Activated naive CD8-positive, alpha-beta T cell treated with anti-CD3 and anti-CD28 coated beads for 36 hours (primary cell): Measurements from ENCODE around the gene TBC1D22A. TPM values are rescaled to one million over a fixed set of nuclear protein-coding genes. Genes with fewer than 3 reads are reported as not detected.

Source experiments
- DNase-seq: peaks from one replicate; pipeline ENCODE4 v3.0.0; 2021
- H3K27ac Mint-ChIP-seq: one replicate; pipeline ENCODE4 v1.8.0; 2022; ENCODE audit warnings: mild to moderate bottlenecking, moderate library complexity, mixed read lengths
- H3K27me3 Mint-ChIP-seq: one replicate; pipeline ENCODE4 v1.8.0; 2022; ENCODE audit warnings: mild to moderate bottlenecking, mixed read lengths
- H3K36me3 Mint-ChIP-seq: one replicate; pipeline ENCODE4 v1.8.0; 2021; ENCODE audit warnings: mild to moderate bottlenecking, mixed read lengths
- H3K4me1 Mint-ChIP-seq: one replicate; pipeline ENCODE4 v1.8.0; 2021; ENCODE audit warnings: mixed read lengths
- H3K4me3 Mint-ChIP-seq: one replicate; pipeline ENCODE4 v1.8.0; 2022; ENCODE audit warnings: mild to moderate bottlenecking, moderate library complexity, mixed read lengths
- H3K9me3 Mint-ChIP-seq: one replicate; pipeline ENCODE4 v1.8.0; 2022; ENCODE audit warnings: mixed read lengths
- total RNA-seq, 2 experiments: library from RNA; stranded (reverse); gene quantifications; one replicate each; pipeline ENCODE4 v1.2.3, GENCODE V29; 2021

The TBC1D22A gene
- total RNA-seq, 2 experiments from 2014 or later, result 42.1 to 42.4 TPM

- Mint-ChIP-seq H3K27ac (peak overlapping the region; percentile 45), H3K36me3 (peaks cover 18% of the 10 kb centered on the region), H3K27me3 (no peaks in the 10 kb centered on the region), H3K4me1 (peaks cover 3% of the 10 kb centered on the region), H3K9me3 (no peaks in the 10 kb centered on the region), H3K4me3 (no peak overlapping the region)
- DNase-seq, result no peak
Measured at GRCh38 chr22:47061226-47061625, 298.8 kb downstream of the TBC1D22A start.

GRCh38 chr22:47062126-47062525 lies 299.7 kb downstream of the TBC1D22A start:
- Mint-ChIP-seq H3K27ac (no peak overlapping the region), H3K4me1 (peaks cover 6% of the 10 kb centered on the region), H3K36me3 (peaks cover 18% of the 10 kb centered on the region), H3K9me3 (no peaks in the 10 kb centered on the region), H3K4me3 (no peak overlapping the region), H3K27me3 (no peaks in the 10 kb centered on the region)
- no peak for DNase-seq

GRCh38 chr22:47063071-47063509 lies 300.6 kb downstream of the TBC1D22A start:
- Mint-ChIP-seq H3K27me3 (no peaks in the 10 kb centered on the region), H3K36me3 (peaks cover 18% of the 10 kb centered on the region), H3K9me3 (no peaks in the 10 kb centered on the region), H3K27ac (no peak overlapping the region), H3K4me3 (no peak overlapping the region), H3K4me1 (peaks cover 9% of the 10 kb centered on the region)
- no peak for DNase-seq

- Mint-ChIP-seq H3K27ac (no peak overlapping the region), H3K27me3 (no peaks in the 10 kb centered on the region), H3K4me3 (no peak overlapping the region), H3K4me1 (peaks cover 14% of the 10 kb centered on the region), H3K9me3 (no peaks in the 10 kb centered on the region), H3K36me3 (peaks cover 19% of the 10 kb centered on the region)
- DNase-seq, result no peak
Measured at GRCh38 chr22:47063606-47064005, 301.2 kb downstream of the TBC1D22A start.

- peaks cover 21% of the 10 kb centered on the region for H3K36me3 Mint-ChIP-seq
- peaks cover 15% of the 10 kb centered on the region for H3K4me1 Mint-ChIP-seq
- H3K4me3 Mint-ChIP-seq, result no peak overlapping the region
- no peak for DNase-seq
- H3K9me3 Mint-ChIP-seq, result no peaks in the 10 kb centered on the region
- H3K27ac Mint-ChIP-seq, result no peak overlapping the region
- no peaks in the 10 kb centered on the region for H3K27me3 Mint-ChIP-seq
Measured at GRCh38 chr22:47064016-47064415, 301.6 kb downstream of the TBC1D22A start.

DNA sequence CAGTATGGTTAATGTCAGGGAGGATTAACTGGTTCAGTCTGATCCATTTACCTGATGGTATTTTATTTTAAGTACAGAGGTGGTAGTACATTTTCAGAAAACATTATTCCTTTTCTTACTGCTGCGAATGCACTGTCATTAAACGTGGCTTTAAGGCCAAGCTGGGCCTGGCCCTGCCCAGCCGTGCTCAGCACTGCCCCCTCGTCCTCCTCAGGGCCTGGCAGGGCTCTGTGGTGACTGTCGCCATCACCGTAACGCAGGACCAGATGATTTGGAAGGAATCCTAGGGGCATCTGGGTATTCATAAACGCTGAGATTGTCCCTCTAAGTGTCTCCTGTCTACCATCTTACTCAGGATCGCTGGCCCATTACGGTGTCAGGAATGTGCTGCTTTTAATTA lies 302.0 kb downstream of the TBC1D22A start:
- H3K4me1 Mint-ChIP-seq, result peaks cover 15% of the 10 kb centered on the region
- no peak overlapping the region for H3K4me3 Mint-ChIP-seq
- peaks cover 21% of the 10 kb centered on the region for H3K36me3 Mint-ChIP-seq
- H3K27ac Mint-ChIP-seq, result no peak overlapping the region
- H3K9me3 Mint-ChIP-seq, result no peaks in the 10 kb centered on the region
- H3K27me3 Mint-ChIP-seq, result no peaks in the 10 kb centered on the region
- DNase-seq, result no peak

GRCh38 chr22:47065756-47066615 lies 303.5 kb downstream of the TBC1D22A start:
- peaks cover 12% of the 10 kb centered on the region for H3K4me1 Mint-ChIP-seq
- peak overlapping the region; percentile 14 for H3K27ac Mint-ChIP-seq
- DNase-seq, result no peak
- H3K36me3 Mint-ChIP-seq, result peaks cover 18% of the 10 kb centered on the region
- no peaks in the 10 kb centered on the region for H3K27me3 Mint-ChIP-seq
- H3K4me3 Mint-ChIP-seq, result no peak overlapping the region
- H3K9me3 Mint-ChIP-seq, result no peaks in the 10 kb centered on the region

GRCh38 chr22:47066616-47066905 lies 304.1 kb downstream of the TBC1D22A start:
- Mint-ChIP-seq H3K27ac (no peak overlapping the region), H3K4me3 (no peak overlapping the region), H3K4me1 (peaks cover 15% of the 10 kb centered on the region), H3K27me3 (no peaks in the 10 kb centered on the region), H3K36me3 (peaks cover 13% of the 10 kb centered on the region), H3K9me3 (no peaks in the 10 kb centered on the region)
- DNase-seq, result no peak

DNA sequence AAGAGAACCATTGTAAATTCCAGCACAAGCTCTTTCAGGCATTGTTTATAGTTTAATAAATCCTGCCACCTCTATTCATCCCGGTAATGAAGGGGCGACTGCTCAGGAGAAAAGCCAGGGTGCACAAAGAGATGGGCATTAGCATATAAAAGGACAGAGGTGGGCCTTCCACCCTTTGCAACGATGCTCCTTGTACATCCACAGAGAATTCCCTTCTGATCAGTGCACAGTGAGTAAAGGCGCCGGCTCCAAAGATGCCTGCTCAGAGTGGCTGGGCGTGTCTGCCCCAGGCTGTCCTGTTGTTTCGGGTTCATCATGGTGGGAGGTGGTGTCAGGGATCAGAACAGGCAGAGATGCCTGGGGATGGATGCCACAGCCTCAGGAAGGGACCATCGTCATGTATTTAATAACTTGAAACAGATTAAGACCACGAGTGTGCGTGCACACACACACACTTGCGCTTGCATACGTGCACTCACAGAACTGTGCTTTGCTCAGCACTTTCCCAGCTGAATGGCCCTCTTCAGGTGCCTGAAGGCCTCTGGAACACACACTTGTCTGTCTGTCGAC lies 305.0 kb downstream of the TBC1D22A start:
- H3K27me3 Mint-ChIP-seq, result no peaks in the 10 kb centered on the region
- H3K36me3 Mint-ChIP-seq, result peaks cover 10% of the 10 kb centered on the region
- H3K4me1 Mint-ChIP-seq, result peaks cover 15% of the 10 kb centered on the region
- DNase-seq, result no peak
- H3K27ac Mint-ChIP-seq, result no peak overlapping the region
- no peaks in the 10 kb centered on the region for H3K9me3 Mint-ChIP-seq
- no peak overlapping the region for H3K4me3 Mint-ChIP-seq

- no peak for DNase-seq
- H3K9me3 Mint-ChIP-seq, result no peaks in the 10 kb centered on the region
- peaks cover 15% of the 10 kb centered on the region for H3K4me1 Mint-ChIP-seq
- peaks cover 12% of the 10 kb centered on the region for H3K36me3 Mint-ChIP-seq
- H3K4me3 Mint-ChIP-seq, result no peak overlapping the region
- H3K27me3 Mint-ChIP-seq, result no peaks in the 10 kb centered on the region
- H3K27ac Mint-ChIP-seq, result no peak overlapping the region
Measured at GRCh38 chr22:47067911-47068625, 305.6 kb downstream of the TBC1D22A start.

GRCh38 chr22:47068626-47068996 lies 306.2 kb downstream of the TBC1D22A start:
- no peak for DNase-seq
- H3K4me3 Mint-ChIP-seq, result no peak overlapping the region
- peaks cover 15% of the 10 kb centered on the region for H3K4me1 Mint-ChIP-seq
- no peaks in the 10 kb centered on the region for H3K27me3 Mint-ChIP-seq
- no peaks in the 10 kb centered on the region for H3K9me3 Mint-ChIP-seq
- H3K27ac Mint-ChIP-seq, result no peak overlapping the region
- peaks cover 18% of the 10 kb centered on the region for H3K36me3 Mint-ChIP-seq

DNA sequence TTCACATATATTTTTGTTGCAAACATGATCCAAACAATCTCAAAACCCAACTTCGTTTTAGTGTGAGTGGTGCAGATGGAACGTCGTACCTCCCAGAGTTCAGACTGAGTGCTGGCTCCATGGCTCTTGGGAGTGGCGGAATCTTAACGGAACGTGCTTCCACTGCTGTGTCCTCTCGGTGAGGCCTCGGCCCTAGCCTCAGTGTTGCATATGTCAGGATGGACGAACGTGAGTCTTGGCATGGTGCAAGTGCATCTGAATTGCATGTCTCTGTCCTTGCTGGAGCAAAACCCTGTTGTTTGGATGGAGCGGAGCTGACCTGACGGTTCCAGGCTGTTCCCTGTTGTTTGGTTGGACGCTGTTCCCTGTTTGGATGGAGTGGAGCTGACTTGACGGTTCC lies 306.8 kb downstream of the TBC1D22A start:
- H3K27ac Mint-ChIP-seq, result no peak overlapping the region
- DNase-seq, result no peak
- H3K4me3 Mint-ChIP-seq, result no peak overlapping the region
- no peaks in the 10 kb centered on the region for H3K27me3 Mint-ChIP-seq
- H3K9me3 Mint-ChIP-seq, result no peaks in the 10 kb centered on the region
- H3K36me3 Mint-ChIP-seq, result peaks cover 24% of the 10 kb centered on the region
- H3K4me1 Mint-ChIP-seq, result peaks cover 15% of the 10 kb centered on the region

GRCh38 chr22:47071078-47071806 lies 308.8 kb downstream of the TBC1D22A start:
- Mint-ChIP-seq H3K27ac (no peak overlapping the region), H3K27me3 (no peaks in the 10 kb centered on the region), H3K4me3 (no peak overlapping the region), H3K9me3 (peaks cover 10% of the 10 kb centered on the region), H3K36me3 (peaks cover 37% of the 10 kb centered on the region), H3K4me1 (peaks cover 15% of the 10 kb centered on the region)
- no peak for DNase-seq

GRCh38 chr22:47071807-47072641 lies 309.6 kb downstream of the TBC1D22A start:
- H3K4me1 Mint-ChIP-seq, result peaks cover 12% of the 10 kb centered on the region
- DNase-seq, result no peak
- no peak overlapping the region for H3K4me3 Mint-ChIP-seq
- no peaks in the 10 kb centered on the region for H3K27me3 Mint-ChIP-seq
- no peak overlapping the region for H3K27ac Mint-ChIP-seq
- peaks cover 40% of the 10 kb centered on the region for H3K36me3 Mint-ChIP-seq
- peaks cover 10% of the 10 kb centered on the region for H3K9me3 Mint-ChIP-seq
